HG03159 (cell line): ENCODE data around the gene TAS2R3.

Experiments
- ATAC-seq: cut with Tn5 transposase; IDR thresholded peaks from one replicate; pipeline ENCODE4 v1.9.1; 2021; ENCODE audit warnings: mild to moderate bottlenecking, moderate library complexity; ENCODE audit not compliant: unreplicated experiment

TAS2R3 gene

DNA sequence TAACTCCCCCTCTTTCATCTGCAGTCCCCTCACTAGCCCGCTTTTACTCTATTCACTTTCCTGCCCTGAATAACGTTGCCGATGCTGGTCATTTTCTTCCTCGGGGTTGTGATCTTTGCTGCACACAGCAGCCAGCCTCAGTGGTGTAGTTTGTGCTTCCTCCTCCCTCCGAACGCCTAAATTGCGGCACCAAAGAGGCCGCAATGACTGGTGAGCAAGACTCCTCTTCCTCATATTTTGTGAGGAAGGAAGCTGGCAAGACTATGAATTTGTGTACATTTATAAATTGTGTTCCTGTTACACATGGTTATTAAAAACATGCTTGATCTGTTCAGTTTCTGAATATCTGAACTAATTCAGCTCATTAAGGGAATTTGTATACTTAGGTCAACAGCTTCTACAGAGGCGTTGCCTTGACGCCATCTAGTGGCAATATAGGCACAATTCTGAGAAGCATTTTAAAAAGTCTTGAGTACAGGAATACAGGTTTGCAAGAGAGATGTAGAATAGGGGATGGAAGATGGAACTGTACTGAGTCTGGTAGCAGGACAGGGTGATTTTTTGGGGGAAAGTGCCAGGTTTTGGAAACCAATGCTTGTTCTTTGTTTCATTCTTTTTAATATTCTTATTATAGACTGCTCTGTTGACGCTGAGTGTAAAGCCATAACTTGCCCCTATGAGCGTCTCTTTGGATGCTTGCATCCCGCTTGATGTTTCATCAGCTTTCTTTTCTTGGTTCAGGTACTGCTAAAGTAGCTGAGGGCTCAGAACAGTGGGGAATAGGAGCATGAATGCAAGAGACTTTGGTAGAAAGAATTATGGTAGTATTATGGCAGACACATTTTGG lies 22.0 kb downstream of the TAS2R3 start:
- ATAC-seq, result peak; percentile 81

DNA sequence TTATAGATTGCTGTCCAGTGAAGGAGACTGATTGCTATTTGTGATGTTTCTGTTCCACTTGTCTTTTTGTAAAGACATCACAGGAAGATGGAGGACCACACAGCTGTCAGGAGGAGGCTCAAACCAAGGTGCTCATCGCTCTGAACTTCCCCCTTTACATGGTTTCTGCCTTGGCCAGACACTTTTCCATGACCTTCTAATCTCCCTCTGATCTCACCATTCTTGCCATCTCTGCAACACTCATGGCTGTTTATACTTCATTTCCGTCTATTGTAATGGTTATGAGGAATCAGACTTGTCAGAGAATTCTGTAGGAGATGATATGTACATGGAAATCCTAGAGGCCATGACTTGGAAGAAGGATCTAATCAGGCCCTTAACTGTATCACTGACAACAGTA lies 24.4 kb downstream of the TAS2R3 start:
- ATAC-seq, result no peak

DNA sequence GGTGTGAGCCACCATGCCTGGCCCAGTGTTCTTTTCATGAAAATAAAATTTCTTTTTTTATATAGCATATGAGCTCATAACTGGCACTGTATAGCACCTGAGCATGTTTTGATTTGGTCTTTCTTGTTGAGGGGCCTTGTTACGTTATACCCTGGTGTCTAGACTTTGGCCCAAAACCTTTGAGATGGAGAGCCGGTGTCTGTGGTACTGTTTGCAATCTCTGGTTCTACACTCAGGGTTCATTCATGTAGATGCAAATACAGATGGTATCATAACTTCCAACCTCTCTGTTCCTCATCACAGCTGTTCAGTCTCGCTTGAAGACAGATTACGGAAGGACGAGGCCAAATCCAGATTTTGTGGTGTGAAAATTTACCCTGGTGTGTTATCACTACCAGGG lies 26.0 kb downstream of the TAS2R3 start, which contains the start of gene TAS2R5:
Gene TAS2R5, plus strand, starts transcription at position 301 of the 400 bp plus-strand sequence. CDS start 145 bp downstream, outside the sequence.
- ATAC-seq, result no peak

DNA sequence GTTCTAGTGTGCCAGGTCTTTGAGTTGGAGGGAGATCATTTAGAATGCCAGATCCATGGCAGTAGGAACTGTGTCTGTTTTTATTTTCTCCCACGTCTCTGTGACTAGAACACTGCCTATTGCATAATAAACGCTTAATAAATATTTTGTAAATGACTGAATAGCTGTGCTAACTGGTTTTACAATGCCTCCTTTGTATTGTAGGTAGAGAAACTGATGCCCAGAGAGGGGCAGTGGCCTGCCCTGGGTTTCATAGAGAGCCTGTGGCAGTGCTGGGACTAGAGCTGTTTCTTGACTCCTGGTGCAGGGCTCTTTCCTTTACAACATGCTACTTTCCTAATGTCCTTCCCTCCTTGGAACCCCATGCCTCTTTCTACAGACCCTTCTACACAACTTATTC lies 28.6 kb downstream of the TAS2R3 start:
- ATAC-seq, result no peak
